CD4-positive, alpha-beta memory T cell (primary cell): ENCODE results near the gene SERINC5. TPM values are rescaled to one million over a fixed set of nuclear protein-coding genes. Genes with fewer than 3 reads are reported as not detected.

Source experiments
- CTCF ChIA-PET: fragments of 350-600 bp; sonication (Branson Sonifier 250); formaldehyde crosslinking; loops from one replicate; lab custom pipeline; 2021; ENCODE audit warnings: inconsistent platforms; ENCODE audit not compliant: partially characterized antibody; lab: Charles Lee
- POLR2A ChIA-PET: fragments of 350-600 bp; sonication (Branson Sonifier 250); formaldehyde crosslinking; loops from one replicate; lab custom pipeline; 2021; ENCODE audit not compliant: partially characterized antibody; lab: Charles Lee
- DNase-seq, 5 donors: peaks; one replicate each; pipeline versions ENCODE4 v3.0.0 to v3.0.0-alpha.2; 2020 to 2022; ENCODE audit warnings: mixed read lengths in 1 of 5
- H3K27ac ChIP-seq: one replicate; pipeline ENCODE4 v1.7.0; 2013; ENCODE audit warnings: low read depth, low read length
- H3K27me3 ChIP-seq: 2 replicates; pipeline ENCODE4 v1.7.0; 2013; ENCODE audit warnings: mild to moderate bottlenecking, low read length, moderate library complexity; ENCODE audit not compliant: insufficient read depth
- H3K36me3 ChIP-seq: 2 replicates; pipeline ENCODE4 v1.7.0; 2013; ENCODE audit warnings: mild to moderate bottlenecking, low read length, moderate library complexity; ENCODE audit not compliant: insufficient read depth
- H3K4me1 ChIP-seq: 2 replicates; pipeline ENCODE4 v1.7.0; 2013; ENCODE audit warnings: mild to moderate bottlenecking, low read length, moderate library complexity; ENCODE audit not compliant: insufficient read depth
- H3K4me3 ChIP-seq, 2 donors: one replicate each; pipeline ENCODE4 v1.7.0; 2013; ENCODE audit warnings: low read length in 2 of 2, mild to moderate bottlenecking in 1 of 2
- H3K9me3 ChIP-seq, 2 donors: one replicate each; pipeline ENCODE4 v1.7.0; 2013; ENCODE audit warnings: low read length in 2 of 2, control low read depth in 1 of 2; ENCODE audit not compliant: control insufficient read depth in 1 of 2
- H3K27ac Mint-ChIP-seq, 7 donors: one replicate each; pipeline ENCODE4 v1.8.0; 2020 to 2021; ENCODE audit warnings: mixed read lengths in 7 of 7, mild to moderate bottlenecking in 6 of 7, inconsistent platforms in 3 of 7, moderate library complexity in 3 of 7
- H3K27me3 Mint-ChIP-seq, 2 donors: one replicate each; pipeline ENCODE4 v1.8.0; 2020 to 2021; ENCODE audit warnings: mixed read lengths in 2 of 2
- H3K36me3 Mint-ChIP-seq, 2 donors: one replicate each; pipeline ENCODE4 v1.8.0; 2020 to 2021; ENCODE audit warnings: mixed read lengths in 2 of 2, inconsistent platforms in 1 of 2, mild to moderate bottlenecking in 1 of 2
- H3K4me1 Mint-ChIP-seq, 4 donors: one replicate each; pipeline ENCODE4 v1.8.0; 2020 to 2021; ENCODE audit warnings: mixed read lengths in 4 of 4, mild to moderate bottlenecking in 1 of 4
- H3K4me3 Mint-ChIP-seq, 8 donors: one replicate each; pipeline ENCODE4 v1.8.0; 2020 to 2021; ENCODE audit warnings: mixed read lengths in 8 of 8, mild to moderate bottlenecking in 7 of 8, moderate library complexity in 6 of 8, inconsistent platforms in 3 of 8
- H3K9me3 Mint-ChIP-seq, 8 donors: one replicate each; pipeline ENCODE4 v1.8.0; 2020 to 2021; ENCODE audit warnings: mixed read lengths in 8 of 8, mild to moderate bottlenecking in 5 of 8, inconsistent platforms in 3 of 8, moderate library complexity in 1 of 8
- intact Hi-C: fragments of 100-400 bp; cut with micrococcal nuclease; formaldehyde crosslinking; loops from one replicate; pipeline ENCODE4 v1.15.1; 2023
- polyA plus RNA-seq, 2 donors: library from polyadenylated mRNA; unstranded; fragments of 300-500 nt; fragmentation: Illumina TruSeq; gene quantifications; one replicate each; pipeline ENCODE4 v1.2.3, GENCODE V29; 2021
- total RNA-seq, 2 experiments: library from RNA; stranded (reverse); gene quantifications; one replicate each; pipeline ENCODE4 v1.2.3, GENCODE V29; 2021

The SERINC5 gene
- total and polyA plus RNA-seq, 4 experiments from 2014 or later: 20.7 to 165 (median 94.0) TPM

- POLR2A ChIA-PET: interaction anchor here (0.9 to 5.3 kb wide), 15 partner anchors 10 to 111 kb away, joined by 3 to 45 read pairs (median 4); partner anchors contain the start of gene SERINC5
- H3K9me3 Mint-ChIP-seq: peaks cover 0 to 2% (median 0%) of the 10 kb centered on the region in 8 donors
- Histone ChIP-seq H3K4me3 (peak overlapping the region in 1 of 2 donors; percentile 25), H3K4me1 (peaks cover 98% of the 10 kb centered on the region), H3K27me3 (no peaks in the 10 kb centered on the region), H3K9me3 (no peaks in the 10 kb centered on the region), H3K36me3 (peaks cover 6% of the 10 kb centered on the region), H3K27ac (peak overlapping the region; percentile 37)
- H3K36me3 Mint-ChIP-seq: peaks cover 38 to 62% of the 10 kb centered on the region in 2 donors
- H3K4me1 Mint-ChIP-seq: peaks cover 75 to 97% (median 86%) of the 10 kb centered on the region in 4 donors
- H3K27ac Mint-ChIP-seq: peak overlapping the region; percentile 31 to 99 (median 93)
- CTCF ChIA-PET: interaction anchor here (1.2 to 2.0 kb wide), 6 partner anchors 12 to 125 kb away, joined by 3 to 12 read pairs (median 4); partner anchors contain the start of gene SERINC5
- intact Hi-C loops: loop anchor here (1.0 to 5.0 kb wide), 2 partner anchors 9 to 35 kb away; no protein-coding TSS in a partner anchor
- peak overlapping the region in 7 of 8 donors; percentile 46 to 96 (median 81) for H3K4me3 Mint-ChIP-seq
- DNase-seq: peak in 1 of 5 donors; percentile 55
- no peaks in the 10 kb centered on the region for H3K27me3 Mint-ChIP-seq
These were observed 38.9 kb downstream of the SERINC5 start for GRCh38 chr5:80216753-80217596.

GRCh38 chr5:80216096-80216495, 39.8 kb downstream of the SERINC5 start:
- H3K36me3 Mint-ChIP-seq: peaks cover 38 to 61% of the 10 kb centered on the region in 2 donors

GRCh38 chr5:80215523-80215922, 40.3 kb downstream of the SERINC5 start:
- intact Hi-C loops: loop anchor here (5.0 kb wide), 1 partner anchor 33 kb away; no protein-coding TSS in a partner anchor
- peaks cover 36 to 60% of the 10 kb centered on the region in 2 donors for H3K36me3 Mint-ChIP-seq
- H3K27ac ChIP-seq: no peak overlapping the region
- peak overlapping the region in 7 of 8 donors; percentile 10 to 96 (median 78) for H3K4me3 Mint-ChIP-seq
- CTCF ChIA-PET: interaction anchor here (0.7 to 1.3 kb wide), 4 partner anchors 10 to 354 kb away, joined by 3 to 4 read pairs (median 3); no protein-coding TSS in a partner anchor
- H3K27ac Mint-ChIP-seq: peak overlapping the region; percentile 60 to 99 (median 92)
- peaks cover 6% of the 10 kb centered on the region for H3K36me3 ChIP-seq
- DNase-seq: no peak
- H3K4me1 Mint-ChIP-seq: peaks cover 81 to 97% (median 90%) of the 10 kb centered on the region in 4 donors
- peaks cover 98% of the 10 kb centered on the region for H3K4me1 ChIP-seq
- no peaks in the 10 kb centered on the region for H3K27me3 Mint-ChIP-seq
- no peaks in the 10 kb centered on the region for H3K27me3 ChIP-seq
- peaks cover 0 to 2% (median 0%) of the 10 kb centered on the region in 8 donors for H3K9me3 Mint-ChIP-seq
- POLR2A ChIA-PET: interaction anchor here (0.5 to 5.3 kb wide), 7 partner anchors 12 to 80 kb away, joined by 3 to 45 read pairs (median 4); partner anchors contain the start of gene SERINC5
- H3K4me3 ChIP-seq: no peak overlapping the region
- no peaks in the 10 kb centered on the region for H3K9me3 ChIP-seq

More at GRCh38 chr5:80216096-80216495, 39.8 kb downstream of the SERINC5 start:
- peaks cover 0 to 2% (median 0%) of the 10 kb centered on the region in 8 donors for H3K9me3 Mint-ChIP-seq
- H3K27me3 Mint-ChIP-seq: no peaks in the 10 kb centered on the region
- no peaks in the 10 kb centered on the region for H3K9me3 ChIP-seq
- H3K36me3 ChIP-seq: peaks cover 6% of the 10 kb centered on the region
- no peak for DNase-seq
- H3K4me1 Mint-ChIP-seq: peaks cover 80 to 97% (median 89%) of the 10 kb centered on the region in 4 donors
- CTCF ChIA-PET: interaction anchor here (0.9 to 2.0 kb wide), 4 partner anchors 11 to 124 kb away, joined by 3 to 10 read pairs (median 4); no protein-coding TSS in a partner anchor
- H3K4me1 ChIP-seq: peaks cover 98% of the 10 kb centered on the region
- H3K27ac Mint-ChIP-seq: peak overlapping the region; percentile 60 to 99 (median 92)
- peak overlapping the region in 1 of 2 donors; percentile 1 for H3K4me3 ChIP-seq
- intact Hi-C loops: loop anchor here (1.0 to 5.0 kb wide), 2 partner anchors 8 to 34 kb away; no protein-coding TSS in a partner anchor
- no peaks in the 10 kb centered on the region for H3K27me3 ChIP-seq
- peak overlapping the region; percentile 62 to 96 (median 80) for H3K4me3 Mint-ChIP-seq
- POLR2A ChIA-PET: interaction anchor here (0.5 to 5.3 kb wide), 7 partner anchors 12 to 81 kb away, joined by 3 to 45 read pairs (median 4); partner anchors contain the start of gene SERINC5
- peak overlapping the region; percentile 37 for H3K27ac ChIP-seq

GRCh38 chr5:80213466-80213865, 42.4 kb downstream of the SERINC5 start:
- peak overlapping the region in 7 of 8 donors; percentile 34 to 89 (median 57) for H3K4me3 Mint-ChIP-seq
- H3K4me1 Mint-ChIP-seq: peaks cover 80 to 97% (median 90%) of the 10 kb centered on the region in 4 donors
- H3K27ac Mint-ChIP-seq: peak overlapping the region; percentile 25 to 99 (median 74)
- ChIA-PET CTCF (interaction anchor here (1.2 kb wide), 1 partner anchor 17 kb away, joined by 4 read pairs; no protein-coding TSS in a partner anchor), POLR2A (interaction anchor here (1.1 to 3.9 kb wide), 3 partner anchors 17 to 41 kb away, joined by 4 to 22 read pairs (median 6); partner anchors contain the start of gene SERINC5)
- Histone ChIP-seq H3K36me3 (no peaks in the 10 kb centered on the region), H3K27ac (no peak overlapping the region), H3K4me3 (no peak overlapping the region), H3K4me1 (peaks cover 98% of the 10 kb centered on the region), H3K9me3 (no peaks in the 10 kb centered on the region), H3K27me3 (no peaks in the 10 kb centered on the region)
- peaks cover 29 to 54% of the 10 kb centered on the region in 2 donors for H3K36me3 Mint-ChIP-seq
- peaks cover 0 to 4% (median 0%) of the 10 kb centered on the region in 8 donors for H3K9me3 Mint-ChIP-seq
- intact Hi-C loops: no loop called here
- no peaks in the 10 kb centered on the region for H3K27me3 Mint-ChIP-seq
- DNase-seq: no peak

- peaks cover 0 to 4% (median 0%) of the 10 kb centered on the region in 8 donors for H3K9me3 Mint-ChIP-seq
- CTCF ChIA-PET: interaction anchor here (0.8 to 2.0 kb wide), 8 partner anchors 18 to 129 kb away, joined by 3 to 14 read pairs (median 3); partner anchors contain the start of gene SERINC5
- POLR2A ChIA-PET: interaction anchor here (0.7 to 3.9 kb wide), 15 partner anchors 10 to 89 kb away, joined by 3 to 22 read pairs (median 4); partner anchors contain the start of gene SERINC5
- H3K27me3 ChIP-seq: no peaks in the 10 kb centered on the region
- no peak overlapping the region for H3K4me3 ChIP-seq
- H3K9me3 ChIP-seq: no peaks in the 10 kb centered on the region
- no peak for DNase-seq
- H3K4me1 ChIP-seq: peaks cover 98% of the 10 kb centered on the region
- H3K36me3 ChIP-seq: no peaks in the 10 kb centered on the region
- no peak overlapping the region for H3K27ac ChIP-seq
- H3K36me3 Mint-ChIP-seq: peaks cover 29 to 47% of the 10 kb centered on the region in 2 donors
- no peaks in the 10 kb centered on the region for H3K27me3 Mint-ChIP-seq
- intact Hi-C loops: no loop called here
- peak overlapping the region in 7 of 8 donors; percentile 31 to 89 (median 64) for H3K4me3 Mint-ChIP-seq
- H3K27ac Mint-ChIP-seq: peak overlapping the region; percentile 48 to 99 (median 70)
- peaks cover 82 to 97% (median 91%) of the 10 kb centered on the region in 4 donors for H3K4me1 Mint-ChIP-seq
These were observed 43.6 kb downstream of the SERINC5 start for GRCh38 chr5:80212171-80212667.

GRCh38 chr5:80211327-80211726, 44.5 kb downstream of the SERINC5 start:
- peak overlapping the region; percentile 8 for H3K27ac ChIP-seq
- H3K4me1 ChIP-seq: peaks cover 100% of the 10 kb centered on the region
- peaks cover 0 to 4% (median 0%) of the 10 kb centered on the region in 8 donors for H3K9me3 Mint-ChIP-seq
- ChIA-PET POLR2A (interaction anchor here (1.0 to 3.9 kb wide), 10 partner anchors 12 to 88 kb away, joined by 3 to 22 read pairs (median 6); partner anchors contain the start of gene SERINC5), CTCF (interaction anchor here (0.8 to 2.0 kb wide), 6 partner anchors 27 to 128 kb away, joined by 3 to 14 read pairs (median 3); partner anchors contain the start of gene SERINC5)
- no peaks in the 10 kb centered on the region for H3K27me3 ChIP-seq
- no peaks in the 10 kb centered on the region for H3K27me3 Mint-ChIP-seq
- no peak for DNase-seq
- H3K27ac Mint-ChIP-seq: peak overlapping the region; percentile 9 to 99 (median 61)
- no peak overlapping the region for H3K4me3 ChIP-seq
- no peaks in the 10 kb centered on the region for H3K36me3 ChIP-seq
- H3K4me1 Mint-ChIP-seq: peaks cover 82 to 100% (median 92%) of the 10 kb centered on the region in 4 donors
- no peaks in the 10 kb centered on the region for H3K9me3 ChIP-seq
- peaks cover 28 to 46% of the 10 kb centered on the region in 2 donors for H3K36me3 Mint-ChIP-seq
- intact Hi-C loops: loop anchor here (1.0 to 2.0 kb wide), 2 partner anchors 8 to 19 kb away; no protein-coding TSS in a partner anchor
- peak overlapping the region in 7 of 8 donors; percentile 53 to 89 (median 71) for H3K4me3 Mint-ChIP-seq
